Measurements from ENCODE around the gene ADAMTS14.

DNA sequence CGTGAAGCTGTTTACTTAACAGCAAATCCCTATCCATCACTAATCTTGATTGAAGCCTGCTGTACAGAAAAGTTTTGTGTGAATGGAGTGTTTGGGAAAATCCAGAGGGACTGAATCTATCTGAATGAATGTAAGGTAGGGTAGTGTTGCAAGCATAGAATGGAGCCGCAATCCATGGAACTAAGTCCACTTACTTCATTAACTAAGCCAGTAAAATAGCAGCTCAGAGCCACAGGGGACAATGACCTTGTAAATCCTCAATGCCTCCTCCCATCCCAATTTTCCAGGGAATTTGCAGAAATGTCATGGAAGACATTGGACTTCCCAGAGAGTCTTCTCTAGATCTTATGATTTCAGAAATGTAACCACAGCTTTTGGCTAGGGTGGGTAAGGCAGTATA lies 97.7 kb downstream of the ADAMTS14 start:
- no peak for TF ChIP-seq POLR2A (IDR thresholded peaks at IDR 0.05; ENCODE audit: low read length)
- TF ChIP-seq GATA1 (IDR thresholded peaks at IDR 0.05; ENCODE audit: low read depth, low read length) = no peak

Data from erythroblast (primary cell).